Keratinocyte (primary cell): Measurements from ENCODE around the gene AXIN2. TPM values are rescaled to one million over a fixed set of nuclear protein-coding genes. Genes with fewer than 3 reads are reported as not detected.

Experiments used
- DNase-seq: peaks from one replicate; pipeline ENCODE4 v3.0.0-alpha.2; 2011; ENCODE audit warnings: low read depth, missing footprints, low spot score
- FAIRE-seq: peaks from 2 replicates; lab custom pipeline; 2011; peaks lifted over from hg19 to GRCh38; lab: Jason Lieb, UNC
- H2AFZ ChIP-seq: 2 replicates; pipeline ENCODE4 v1.6.0; 2012; ENCODE audit warnings: low read length, control low read depth, inconsistent platforms; ENCODE audit not compliant: control insufficient read depth
- H3K27ac ChIP-seq: 2 replicates; pipeline ENCODE4 v1.5.1; 2011; ENCODE audit warnings: low read length; ENCODE audit not compliant: control insufficient read depth, insufficient read depth
- H3K27me3 ChIP-seq: 3 replicates; pipeline ENCODE4 v1.6.0; 2011; ENCODE audit warnings: low read length; ENCODE audit not compliant: control insufficient read depth, insufficient read depth; ENCODE audit errors: extremely low read depth
- H3K36me3 ChIP-seq, 2 experiments: 2 replicates in 1 of 2; 3 replicates in 1 of 2; pipeline ENCODE4 v1.5.1; 2011; ENCODE audit warnings: low read length in 2 of 2, mild to moderate bottlenecking in 1 of 2; ENCODE audit not compliant: control insufficient read depth in 2 of 2, insufficient read depth in 2 of 2; ENCODE audit errors: extremely low read depth in 1 of 2
- H3K4me1 ChIP-seq: 3 replicates; pipeline ENCODE4 v1.5.1; 2011; ENCODE audit warnings: low read length; ENCODE audit not compliant: control insufficient read depth, insufficient read depth; ENCODE audit errors: extremely low read depth
- H3K4me2 ChIP-seq: 3 replicates; pipeline ENCODE4 v1.6.0; 2011; ENCODE audit warnings: low read depth, low read length; ENCODE audit not compliant: control insufficient read depth, insufficient read depth; ENCODE audit errors: extremely low read depth
- H3K4me3 ChIP-seq, 3 experiments: fragments of 200-600 bp in 1 of 3; sonication (generic) in 1 of 3; 2 replicates in 2 of 3; 3 replicates in 1 of 3; pipeline ENCODE4 v1.5.1; 2011 to 2016; ENCODE audit warnings: low read length in 3 of 3, mild to moderate bottlenecking in 3 of 3, control low read depth in 2 of 3, inconsistent platforms in 1 of 3, low read depth in 1 of 3, mixed read lengths in 1 of 3, mixed run types in 1 of 3, moderate library complexity in 1 of 3; ENCODE audit not compliant: control insufficient read depth in 2 of 3, insufficient read depth in 2 of 3; ENCODE audit errors: extremely low read depth in 1 of 3
- H3K79me2 ChIP-seq: 2 replicates; pipeline ENCODE4 v1.6.0; 2012; ENCODE audit warnings: low read length; ENCODE audit not compliant: control insufficient read depth, insufficient read depth
- H3K9ac ChIP-seq: 3 replicates; pipeline ENCODE4 v1.6.0; 2011; ENCODE audit warnings: low read length; ENCODE audit not compliant: control insufficient read depth, insufficient read depth; ENCODE audit errors: extremely low read depth
- H3K9me1 ChIP-seq: 3 replicates; pipeline ENCODE4 v1.6.0; 2011; ENCODE audit warnings: low read length; ENCODE audit not compliant: control insufficient read depth, insufficient read depth; ENCODE audit errors: extremely low read depth
- H3K9me3 ChIP-seq: 2 replicates; pipeline ENCODE4 v1.5.1; 2012; ENCODE audit warnings: low read depth, low read length; ENCODE audit not compliant: control insufficient read depth
- H4K20me1 ChIP-seq: 3 replicates; pipeline ENCODE4 v1.6.0; 2011; ENCODE audit warnings: low read length; ENCODE audit not compliant: control insufficient read depth, insufficient read depth; ENCODE audit errors: extremely low read depth
- CTCF ChIP-seq, 3 experiments: IDR thresholded peaks in 1 of 3; conservative IDR thresholded peaks in 1 of 3; optimal IDR thresholded peaks in 1 of 3; 2 replicates in 2 of 3; 3 replicates in 1 of 3; pipeline versions ENCODE3 to v1.5.1; 2011; ENCODE audit warnings: low read length in 3 of 3, mild to moderate bottlenecking in 3 of 3, moderate library complexity in 2 of 3, control low read depth in 1 of 3, inconsistent platforms in 1 of 3; ENCODE audit not compliant: insufficient read depth in 2 of 3; ENCODE audit errors: extremely low read depth in 1 of 3
- EZH2 ChIP-seq: IDR thresholded peaks from one replicate; pipeline ENCODE4 v1.6.1; 2012; ENCODE audit warnings: inconsistent platforms, mild to moderate bottlenecking, low read length, moderate library complexity
- dilution Hi-C: fragments of 300-500 bp; cut with MboI; formaldehyde crosslinking; loops from one replicate; pipeline ENCODE4 v1.7.0; 2020; ENCODE audit warnings: low sequenced_read_pairs; ENCODE audit not compliant: extremely low pct_ligation_motif_present
- polyA plus RNA-seq, 5 experiments: library from polyadenylated mRNA; depleted of rRNA in 3 of 5; stranded (reverse) in 3 of 5; stranded (forward) in 1 of 5; unstranded in 1 of 5; fragments of >200 nt; gene quantifications; 1 replicate in 1 of 5; 2 replicates in 3 of 5; 3 replicates in 1 of 5; pipeline versions ENCODE4 v1.2.1 to v1.2.3, GENCODE V29; 2011 to 2012; ENCODE audit warnings: missing spikeins in 2 of 5, low read depth in 1 of 5, low replicate concordance in 1 of 5

Gene AXIN2
- polyA plus RNA-seq, 1 donor (not counting 4 experiments of a cell fraction or from before 2014, with no cell fraction given): 0.14 TPM

- Histone ChIP-seq H3K27me3 (peaks cover 31% of the 10 kb centered on the region), H3K9me3 (no peaks in the 10 kb centered on the region), H3K4me2 (peak overlapping the region; percentile 75), H3K9ac (no peak overlapping the region), H3K4me3 (peak overlapping the region; percentile 26 to 62 (median 53)), H3K4me1 (peaks cover 3% of the 10 kb centered on the region), H3K79me2 (no peaks in the 10 kb centered on the region), H3K9me1 (no peaks in the 10 kb centered on the region), H2AFZ (no peak overlapping the region), H4K20me1 (no peaks in the 10 kb centered on the region), H3K36me3 (no peaks in the 10 kb centered on the region), H3K27ac (no peak overlapping the region)
- dilution Hi-C loops: no loop called here
- TF ChIP-seq EZH2 (no peak), CTCF (optimal IDR thresholded peaks at IDR 0.05 in 1 of 3, IDR thresholded peaks at IDR 0.05 in 1 of 3, conservative IDR thresholded peaks at IDR 0.05 in 1 of 3; ENCODE audit: extremely low read depth in 1 of 3, insufficient read depth in 2 of 3, low read length in 3 of 3) (no peak)
- FAIRE-seq (no peak), DNase-seq (no peak)
Observed at GRCh38 chr17:65559461-65559803, 2.0 kb downstream of the AXIN2 start.

- no peaks in the 10 kb centered on the region for H3K79me2 ChIP-seq
- no peak overlapping the region for H3K4me3 ChIP-seq
- H3K27ac ChIP-seq: no peak overlapping the region
- H4K20me1 ChIP-seq: no peaks in the 10 kb centered on the region
- peaks cover 3% of the 10 kb centered on the region for H3K4me1 ChIP-seq
- no peak for DNase-seq
- FAIRE-seq: no peak
- H3K9me3 ChIP-seq: no peaks in the 10 kb centered on the region
- H3K9me1 ChIP-seq: no peaks in the 10 kb centered on the region
- no peak for TF ChIP-seq EZH2
- no peak for TF ChIP-seq CTCF (optimal IDR thresholded peaks at IDR 0.05 in 1 of 3, IDR thresholded peaks at IDR 0.05 in 1 of 3, conservative IDR thresholded peaks at IDR 0.05 in 1 of 3; ENCODE audit: extremely low read depth in 1 of 3, insufficient read depth in 2 of 3, low read length in 3 of 3)
- H3K9ac ChIP-seq: no peak overlapping the region
- H3K4me2 ChIP-seq: peak overlapping the region; percentile 75
- no peaks in the 10 kb centered on the region for H3K36me3 ChIP-seq
- peaks cover 31% of the 10 kb centered on the region for H3K27me3 ChIP-seq
- no peak overlapping the region for H2AFZ ChIP-seq
- dilution Hi-C loops: no loop called here
Observed at GRCh38 chr17:65558683-65559460, 2.6 kb downstream of the AXIN2 start.
